Subcutaneous adipose tissue (tissue), 4 donors: ENCODE measurements around the gene RHOF. TPM values are rescaled to one million over a fixed set of nuclear protein-coding genes. Genes with fewer than 3 reads are reported as not detected.

Experiments used
- total RNA-seq, 4 donors: library from RNA; depleted of rRNA; stranded (reverse); fragments of >200 nt; gene quantifications; one replicate each; pipeline ENCODE4 v1.1.0, GENCODE V29; 2016
- TF ChIP-seq, protein P1 (sequence below): fragments of 450-650 bp; IDR thresholded peaks from one replicate; pipeline ENCODE4 v1.5.1; 2016; ENCODE audit warnings: low read depth, mild to moderate bottlenecking, control low read depth, antibody characterized with exemption, moderate library complexity

RHOF gene
- total RNA-seq, 4 donors from 2014 or later = 1.6 to 17.0 (median 11.4) TPM

GRCh38 chr12:121826318-121827150 is 33.0 kb upstream of the RHOF start:
- TF ChIP-seq, protein P1, sequence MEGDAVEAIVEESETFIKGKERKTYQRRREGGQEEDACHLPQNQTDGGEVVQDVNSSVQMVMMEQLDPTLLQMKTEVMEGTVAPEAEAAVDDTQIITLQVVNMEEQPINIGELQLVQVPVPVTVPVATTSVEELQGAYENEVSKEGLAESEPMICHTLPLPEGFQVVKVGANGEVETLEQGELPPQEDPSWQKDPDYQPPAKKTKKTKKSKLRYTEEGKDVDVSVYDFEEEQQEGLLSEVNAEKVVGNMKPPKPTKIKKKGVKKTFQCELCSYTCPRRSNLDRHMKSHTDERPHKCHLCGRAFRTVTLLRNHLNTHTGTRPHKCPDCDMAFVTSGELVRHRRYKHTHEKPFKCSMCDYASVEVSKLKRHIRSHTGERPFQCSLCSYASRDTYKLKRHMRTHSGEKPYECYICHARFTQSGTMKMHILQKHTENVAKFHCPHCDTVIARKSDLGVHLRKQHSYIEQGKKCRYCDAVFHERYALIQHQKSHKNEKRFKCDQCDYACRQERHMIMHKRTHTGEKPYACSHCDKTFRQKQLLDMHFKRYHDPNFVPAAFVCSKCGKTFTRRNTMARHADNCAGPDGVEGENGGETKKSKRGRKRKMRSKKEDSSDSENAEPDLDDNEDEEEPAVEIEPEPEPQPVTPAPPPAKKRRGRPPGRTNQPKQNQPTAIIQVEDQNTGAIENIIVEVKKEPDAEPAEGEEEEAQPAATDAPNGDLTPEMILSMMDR = no peak

DNA sequence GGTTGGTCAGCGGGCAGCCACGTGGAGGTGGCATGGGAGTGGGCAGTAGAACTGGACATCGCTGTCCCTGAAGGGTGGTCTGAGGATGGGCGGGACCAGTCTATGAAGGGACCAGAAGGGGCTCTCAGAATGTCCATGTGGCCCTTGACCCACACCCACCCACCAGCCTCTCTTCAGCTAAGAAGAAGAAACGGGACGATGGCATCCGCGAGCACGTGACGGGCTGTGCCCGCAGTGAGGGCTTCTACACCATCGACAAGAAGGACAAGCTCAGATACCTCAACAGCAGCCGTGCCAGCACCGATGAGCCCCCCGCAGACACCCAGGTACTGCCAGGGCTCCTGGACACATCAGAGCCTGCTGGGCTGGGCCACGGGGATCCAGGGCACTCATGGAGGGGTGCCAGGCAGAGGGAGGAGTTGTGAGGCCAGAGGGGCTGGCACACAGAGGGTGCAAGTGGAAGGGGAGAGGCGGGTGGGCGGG is 31.6 kb upstream of the RHOF start:
- TF ChIP-seq, protein P1 = no peak

GRCh38 chr12:121823727-121824115 is 30.2 kb upstream of the RHOF start:
- TF ChIP-seq, protein P1 = no peak

- TF ChIP-seq, protein P1 = no peak
Observed at GRCh38 chr12:121823101-121823726, 29.7 kb upstream of the RHOF start.

DNA sequence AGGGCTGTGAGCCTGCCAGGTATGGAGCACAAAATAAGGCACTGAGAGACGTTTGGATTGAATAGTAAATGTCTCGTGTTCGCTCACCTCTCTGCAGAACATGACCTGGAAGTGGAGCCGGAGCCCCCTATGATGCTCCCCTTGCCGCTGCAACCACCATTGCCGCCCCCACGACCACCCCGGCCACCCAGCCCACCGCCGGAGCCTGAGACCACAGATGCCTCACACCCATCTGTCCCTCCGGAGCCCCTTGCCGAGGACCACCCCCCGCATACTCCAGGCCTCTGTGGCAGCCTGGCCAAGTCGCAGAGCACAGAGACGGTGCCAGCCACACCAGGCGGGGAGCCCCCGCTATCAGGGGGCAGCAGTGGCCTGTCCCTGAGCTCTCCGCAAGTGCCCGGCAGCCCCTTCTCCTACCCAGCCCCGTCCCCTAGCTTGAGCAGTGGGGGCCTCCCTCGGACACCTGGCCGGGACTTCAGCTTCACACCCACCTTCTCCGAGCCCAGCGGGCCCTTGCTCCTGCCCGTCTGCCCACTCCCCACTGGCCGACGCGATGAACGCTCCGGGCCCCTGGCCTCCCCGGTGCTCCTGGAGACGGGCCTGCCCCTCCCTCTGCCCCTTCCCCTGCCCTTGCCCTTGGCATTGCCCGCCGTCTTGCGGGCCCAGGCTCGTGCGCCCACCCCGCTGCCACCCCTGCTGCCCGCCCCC is 29.1 kb upstream of the RHOF start:
- TF ChIP-seq, protein P1 = no peak

- TF ChIP-seq, protein P1 = no peak
Observed at GRCh38 chr12:121820056-121820455, 26.6 kb upstream of the RHOF start.
